Right lobe of liver (tissue), 4 donors: ENCODE results near the gene ROCK2.

ENCODE experiments used
- CTCF ChIP-seq, 4 donors: fragments of 200-600 bp in 3 of 4; fragments of 450-650 bp in 1 of 4; IDR thresholded peaks; one replicate each; pipeline versions ENCODE4 v1.5.1 to v1.8.0; 2016 to 2022; ENCODE audit warnings: antibody characterized with exemption in 4 of 4, mild to moderate bottlenecking in 2 of 4
- POLR2A ChIP-seq: fragments of 450-650 bp; IDR thresholded peaks from one replicate; pipeline ENCODE4 v1.6.1; 2017; ENCODE audit warnings: antibody characterized with exemption, mild to moderate bottlenecking
- donor health status: DM: no; HTN: no; CAD: no.
- donor health status: DM: no; HTN: no; CAD: no.
- donor health status: DM: no; HTN: yes; CAD: no.

DNA sequence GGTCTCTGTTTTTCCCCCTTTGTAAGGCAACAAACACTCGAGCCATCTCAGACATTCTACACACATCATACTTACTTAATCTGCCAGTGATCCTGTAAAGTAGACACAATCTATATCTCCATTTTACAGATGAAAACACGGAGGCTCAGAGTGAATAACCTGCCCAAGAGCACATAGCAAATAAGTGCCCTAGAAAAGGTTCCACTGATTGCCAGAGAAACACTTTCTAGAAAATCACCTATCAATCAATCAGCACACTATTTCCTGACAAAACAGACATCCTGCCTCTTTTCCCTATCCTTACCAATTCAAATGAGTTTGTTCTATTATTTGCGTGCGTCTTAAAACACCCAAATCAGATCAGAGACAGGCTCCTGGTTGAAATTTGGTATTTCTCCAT lies 165.2 kb downstream of the ROCK2 start:
- TF ChIP-seq CTCF (IDR thresholded peaks at IDR 0.05) (no peak), POLR2A (no peak)
